HG02943 (cell line): ENCODE measurements around the gene SLC8A3.

Source experiments
- ATAC-seq: cut with Tn5 transposase; IDR thresholded peaks from one replicate; pipeline ENCODE4 v1.9.1; 2021; ENCODE audit warnings: mild to moderate bottlenecking, low read depth, moderate library complexity; ENCODE audit not compliant: unreplicated experiment

Gene SLC8A3

DNA sequence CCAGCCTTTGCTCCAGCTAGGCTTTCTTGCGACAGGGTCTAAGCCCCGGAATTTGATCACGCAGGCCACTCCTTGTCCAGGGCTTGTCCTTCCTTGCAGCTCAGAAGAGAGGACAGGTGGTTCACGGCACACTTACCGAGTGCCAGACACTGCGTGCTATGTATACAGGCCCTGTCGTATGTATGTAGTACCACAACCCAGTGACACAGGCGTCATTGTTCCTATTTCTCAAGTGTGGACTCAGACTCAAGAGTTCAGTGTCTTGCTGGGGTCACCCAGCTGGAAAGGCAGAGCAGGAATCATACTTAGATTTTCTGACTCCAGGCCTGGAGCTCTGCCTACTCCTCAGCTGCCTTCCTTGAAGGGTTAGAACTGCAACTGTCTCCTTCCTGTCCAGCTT lies 155.6 kb downstream of the SLC8A3 start:
- no peak for ATAC-seq

DNA sequence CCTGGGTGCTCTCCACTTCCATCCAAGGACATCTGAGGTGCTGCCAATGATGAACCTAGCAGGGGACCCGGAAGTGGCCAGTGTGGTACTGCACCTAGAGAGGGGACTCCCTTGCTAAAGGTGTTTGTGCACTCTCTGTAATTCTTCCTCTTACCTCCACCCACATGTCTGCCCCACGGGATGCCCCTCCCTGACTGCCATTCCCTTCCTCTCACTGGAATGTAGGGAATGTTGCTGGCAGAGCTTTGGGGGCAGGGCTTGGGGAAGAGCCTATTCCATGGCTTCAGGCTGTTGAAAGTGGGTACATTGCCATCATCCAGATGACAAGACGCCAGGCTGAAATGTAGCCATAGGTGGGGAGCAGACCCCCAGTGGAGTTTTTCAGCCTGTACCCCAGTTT lies 156.3 kb downstream of the SLC8A3 start:
- ATAC-seq = no peak

DNA sequence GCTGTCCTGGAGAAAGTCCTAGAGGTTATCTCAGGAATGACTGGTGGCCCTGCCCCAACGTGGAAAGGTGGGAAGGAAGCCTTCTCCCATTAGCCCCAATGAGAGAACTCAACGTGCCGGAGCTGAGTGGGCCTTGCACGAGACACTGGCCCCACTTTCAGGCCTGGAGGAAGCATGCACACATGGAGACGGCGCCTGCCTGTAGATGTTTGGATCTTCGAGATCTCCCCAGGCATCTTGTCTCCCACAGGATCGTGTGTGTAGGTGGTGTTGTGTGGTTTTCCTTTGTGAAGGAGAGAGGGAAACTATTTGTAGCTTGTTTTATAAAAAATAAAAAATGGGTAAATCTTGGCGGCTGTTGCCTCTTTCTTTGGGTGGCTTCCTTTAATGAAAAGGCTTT lies 156.7 kb downstream of the SLC8A3 start:
- no peak for ATAC-seq

DNA sequence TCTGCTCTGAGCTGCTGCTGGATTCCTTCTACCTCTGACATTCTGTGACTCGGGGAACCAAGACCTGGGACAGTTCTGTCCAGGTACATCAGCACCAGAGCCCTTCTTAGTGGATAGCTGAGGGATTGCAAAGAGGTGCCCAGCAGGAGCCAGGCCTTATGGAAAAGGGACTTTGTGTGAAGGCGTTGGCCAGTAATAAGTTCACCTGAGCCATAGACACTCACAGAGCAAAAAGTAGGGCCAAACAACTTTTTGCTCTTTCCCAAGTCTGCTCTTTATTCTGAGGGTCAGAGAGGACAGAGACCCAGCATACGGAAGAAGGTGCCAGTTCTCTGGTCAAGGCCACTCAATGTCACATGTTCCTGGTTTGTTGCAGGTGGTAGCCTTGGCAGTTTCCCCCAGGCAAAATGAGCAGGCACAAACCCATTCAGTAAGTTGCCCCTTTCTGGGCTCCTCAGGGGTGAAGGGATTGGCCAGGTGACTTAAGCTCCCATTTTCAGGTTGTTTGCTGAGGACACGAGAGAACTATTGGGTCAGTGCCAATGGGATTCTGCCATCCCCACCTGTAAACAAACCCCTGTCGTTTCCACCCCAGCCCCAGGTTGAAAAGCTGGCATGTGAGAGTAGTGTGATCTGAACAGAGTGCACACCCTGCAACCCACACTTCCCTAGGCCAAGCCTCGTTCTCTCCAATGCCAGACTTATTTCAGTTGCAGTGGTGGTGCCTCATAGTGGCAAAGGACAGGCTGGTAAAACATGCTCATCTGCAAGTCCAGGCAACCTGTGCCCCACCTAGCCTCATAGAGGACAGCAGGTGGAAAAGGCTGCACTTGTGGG lies 159.2 kb downstream of the SLC8A3 start:
- no peak for ATAC-seq

DNA sequence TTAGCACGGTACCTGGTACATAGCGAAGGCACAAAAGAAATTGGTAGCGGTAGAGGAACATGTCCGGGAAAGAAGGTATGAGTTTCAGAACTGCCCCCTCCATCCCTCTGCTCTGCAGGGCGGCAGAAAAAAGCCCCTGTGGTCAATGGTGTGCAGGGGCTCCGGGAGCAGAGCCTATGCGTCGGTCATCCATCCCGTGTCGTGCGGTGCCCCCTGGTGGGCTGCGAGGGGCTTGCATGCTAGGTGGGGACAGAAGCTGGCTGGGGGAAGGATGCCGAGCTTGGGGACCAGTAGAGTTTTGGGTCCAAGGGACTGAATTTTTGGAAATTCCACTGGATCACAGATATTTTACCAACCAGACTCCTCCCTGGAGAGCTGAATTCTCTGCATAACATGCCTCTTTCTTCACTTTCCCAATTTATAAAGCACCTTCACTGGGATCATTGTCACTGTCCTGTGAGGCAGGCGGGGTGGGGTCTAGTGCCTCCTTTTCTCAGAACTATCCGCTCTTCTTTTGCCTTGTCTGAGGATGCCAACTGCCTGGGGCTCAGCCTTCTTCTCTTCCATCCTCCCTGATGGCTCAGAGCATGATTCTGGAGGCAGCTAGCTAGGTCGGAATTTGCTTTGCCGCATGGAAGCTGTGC lies 160.8 kb downstream of the SLC8A3 start:
- no peak for ATAC-seq

DNA sequence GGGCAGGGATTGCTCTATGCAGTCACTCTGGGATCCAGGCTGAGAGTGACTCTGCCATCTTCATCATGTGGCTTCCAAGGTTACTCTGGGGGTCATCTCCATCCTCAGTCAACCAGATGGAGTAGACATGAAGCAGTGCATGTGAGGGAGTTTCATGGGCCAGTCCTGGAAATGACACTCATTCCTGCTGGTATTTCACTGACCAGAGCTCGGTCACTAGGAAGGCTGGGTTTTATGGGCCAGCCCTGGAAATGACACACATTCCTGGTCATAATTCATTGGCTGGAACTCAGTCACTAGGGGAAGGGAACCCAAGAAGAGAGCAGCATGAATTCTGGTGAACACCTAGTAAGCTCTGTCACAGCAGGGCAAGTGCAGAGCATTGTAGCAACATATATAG lies 164.9 kb downstream of the SLC8A3 start:
- no peak for ATAC-seq

DNA sequence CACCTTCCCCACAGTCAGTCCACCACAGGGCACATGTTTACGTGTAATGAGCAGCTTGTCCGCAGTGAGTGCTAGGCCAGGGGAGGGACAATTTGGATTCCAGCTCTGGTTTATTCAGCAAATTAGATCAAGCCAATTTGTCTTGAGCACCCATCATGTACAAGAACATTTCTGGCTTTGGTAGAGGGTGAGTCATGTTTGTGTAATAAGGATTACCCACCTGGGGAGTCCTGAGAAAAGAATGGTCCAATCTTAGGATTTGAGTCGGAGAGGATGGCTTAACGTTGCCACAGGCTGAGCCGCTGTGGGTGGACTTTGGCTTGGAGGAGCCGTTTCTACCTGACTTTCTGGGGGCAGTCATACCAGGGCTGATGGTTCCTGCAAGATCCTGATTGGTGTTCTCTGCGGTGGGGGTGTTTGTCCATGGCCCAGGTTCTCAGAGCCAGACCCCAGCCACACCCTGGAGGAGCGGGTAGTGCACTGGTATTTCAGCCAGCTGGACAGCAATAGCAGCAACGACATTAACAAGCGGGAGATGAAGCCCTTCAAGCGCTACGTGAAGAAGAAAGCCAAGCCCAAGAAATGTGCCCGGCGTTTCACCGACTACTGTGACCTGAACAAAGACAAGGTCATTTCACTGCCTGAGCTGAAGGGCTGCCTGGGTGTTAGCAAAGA lies 165.8 kb downstream of the SLC8A3 start:
- no peak for ATAC-seq

DNA sequence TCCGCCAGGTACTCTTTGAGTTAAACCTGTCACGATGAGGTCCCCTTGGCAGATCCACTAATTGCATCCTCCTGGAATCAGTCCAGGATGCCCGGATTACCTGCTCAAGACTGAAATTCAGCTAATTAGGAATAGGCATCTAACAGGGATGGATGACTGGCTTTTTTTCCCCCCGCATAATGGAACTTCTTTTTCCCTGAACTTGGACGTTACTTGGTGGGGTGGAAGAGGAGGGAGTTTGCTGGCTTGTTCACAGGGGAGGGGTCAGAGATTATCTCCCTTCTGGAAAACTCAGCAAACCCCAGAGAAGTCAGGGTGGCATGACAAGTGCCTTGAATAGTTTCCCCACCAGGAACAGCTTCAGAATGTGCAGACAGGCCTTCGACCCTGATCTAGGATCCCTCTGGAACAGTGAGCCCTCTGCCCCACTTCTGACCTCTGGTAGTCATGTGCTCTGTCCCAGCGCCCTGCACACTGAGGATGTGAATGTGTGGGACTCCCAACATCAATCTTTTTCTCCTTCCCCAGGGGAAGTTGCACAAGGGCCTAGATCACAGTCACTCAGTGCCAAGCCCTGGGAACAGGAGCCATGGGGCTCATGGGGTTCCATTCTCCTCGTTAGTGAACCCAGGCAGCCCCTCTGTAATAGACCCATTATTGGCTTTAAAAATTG lies 167.1 kb downstream of the SLC8A3 start:
- no peak for ATAC-seq

DNA sequence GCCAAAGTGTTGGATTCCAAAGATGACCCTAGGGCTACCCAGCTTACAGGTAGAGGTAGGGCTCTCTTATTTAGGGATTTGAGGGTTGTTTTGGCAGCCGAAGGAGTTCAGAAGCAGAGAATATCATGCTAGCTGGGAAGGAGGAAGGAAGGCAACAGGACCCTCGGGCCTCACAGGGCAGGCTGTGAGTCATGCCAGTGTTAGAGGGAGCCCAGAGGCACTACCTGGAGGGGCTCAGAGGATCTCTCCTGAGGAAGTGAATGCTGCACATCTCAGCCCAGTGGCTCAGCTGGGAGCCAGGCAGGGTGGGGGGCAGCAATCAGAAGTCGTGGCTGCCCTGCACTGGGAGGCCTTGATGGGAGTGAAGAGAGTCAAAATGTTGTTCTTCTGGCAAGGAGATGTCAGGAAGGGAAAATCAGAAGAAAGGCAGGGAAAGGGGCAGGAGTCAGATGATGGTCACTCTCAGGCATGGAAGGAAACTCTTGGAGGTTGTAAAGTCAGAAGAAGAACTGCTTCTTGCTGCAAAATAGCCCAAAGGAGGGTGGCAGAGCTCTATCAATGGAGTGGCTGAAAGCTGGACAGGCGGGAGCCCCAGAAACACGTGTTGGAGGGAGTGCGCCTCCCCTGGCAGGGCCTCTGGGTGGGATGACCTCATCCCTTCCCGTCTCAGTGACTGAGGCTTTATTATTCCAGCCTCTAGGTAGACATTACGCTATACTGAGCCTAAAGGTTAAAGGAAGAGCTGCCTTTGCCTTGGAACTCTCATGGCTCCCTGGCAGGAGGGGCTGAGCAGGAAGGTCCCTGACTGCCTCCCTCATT lies 168.2 kb downstream of the SLC8A3 start:
- ATAC-seq = no peak

DNA sequence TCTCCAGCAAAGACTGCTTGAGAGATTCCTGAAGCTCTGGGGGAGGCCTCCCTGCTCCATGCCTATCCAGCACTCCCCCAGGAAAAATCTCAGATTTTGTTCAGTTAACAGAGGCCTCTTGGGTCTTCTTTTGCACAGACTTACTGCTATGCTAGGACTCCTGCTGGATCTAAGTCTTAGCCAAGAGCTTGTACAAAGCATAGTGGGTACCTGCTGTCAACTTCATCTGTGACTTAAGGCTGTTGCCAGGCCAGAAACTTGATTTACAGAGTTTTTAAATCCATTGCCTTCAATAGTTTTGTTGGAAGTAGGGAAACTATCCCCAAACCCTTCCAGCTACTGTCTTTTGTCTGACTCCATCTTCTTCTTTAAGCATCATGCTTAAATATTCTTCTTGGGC lies 169.1 kb downstream of the SLC8A3 start:
- no peak for ATAC-seq

DNA sequence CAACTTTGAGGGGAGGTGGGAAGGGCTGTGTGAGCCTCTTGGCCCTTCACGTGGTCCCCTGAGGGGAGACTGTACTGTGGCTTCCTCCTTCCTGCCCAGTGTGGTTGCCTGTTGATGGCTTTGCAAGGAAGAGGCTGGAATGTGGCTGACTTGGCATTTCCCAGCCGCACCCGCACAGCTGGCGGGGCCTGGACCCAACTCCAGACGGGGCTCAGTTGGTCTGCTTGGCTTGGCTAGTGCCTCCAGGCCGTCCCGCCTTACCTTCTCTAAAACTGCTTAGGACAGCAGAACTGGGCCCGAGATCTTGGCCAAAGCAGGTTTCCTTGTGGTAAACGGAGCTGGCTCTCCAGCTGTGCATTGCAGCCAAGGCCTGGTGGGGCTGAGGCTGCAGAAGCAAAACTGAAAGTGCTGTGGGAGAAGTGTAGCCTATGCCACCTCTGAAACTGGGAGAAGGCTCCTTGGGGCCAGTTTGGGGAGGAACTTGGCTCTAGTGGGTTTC lies 170.0 kb downstream of the SLC8A3 start:
- no peak for ATAC-seq

DNA sequence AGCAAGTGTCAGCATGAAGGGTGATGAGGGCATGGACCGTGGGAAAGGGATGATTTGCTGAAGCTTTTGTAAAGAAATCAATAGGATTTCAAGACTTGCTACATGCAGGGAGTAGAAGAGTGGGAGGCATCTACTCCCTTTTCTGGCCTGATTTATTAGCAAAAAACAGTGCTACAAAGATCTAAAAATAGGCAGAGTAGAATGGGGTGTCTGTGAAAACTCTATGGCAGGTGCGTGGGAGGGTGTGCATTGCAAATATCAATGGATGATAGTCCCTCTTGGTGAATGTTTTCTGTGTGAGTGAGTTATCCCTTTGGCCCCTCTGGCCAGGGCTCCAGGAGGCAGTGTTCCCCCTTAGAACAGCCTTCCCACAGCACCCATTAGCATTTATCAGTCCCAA lies 170.5 kb downstream of the SLC8A3 start:
- ATAC-seq = no peak

DNA sequence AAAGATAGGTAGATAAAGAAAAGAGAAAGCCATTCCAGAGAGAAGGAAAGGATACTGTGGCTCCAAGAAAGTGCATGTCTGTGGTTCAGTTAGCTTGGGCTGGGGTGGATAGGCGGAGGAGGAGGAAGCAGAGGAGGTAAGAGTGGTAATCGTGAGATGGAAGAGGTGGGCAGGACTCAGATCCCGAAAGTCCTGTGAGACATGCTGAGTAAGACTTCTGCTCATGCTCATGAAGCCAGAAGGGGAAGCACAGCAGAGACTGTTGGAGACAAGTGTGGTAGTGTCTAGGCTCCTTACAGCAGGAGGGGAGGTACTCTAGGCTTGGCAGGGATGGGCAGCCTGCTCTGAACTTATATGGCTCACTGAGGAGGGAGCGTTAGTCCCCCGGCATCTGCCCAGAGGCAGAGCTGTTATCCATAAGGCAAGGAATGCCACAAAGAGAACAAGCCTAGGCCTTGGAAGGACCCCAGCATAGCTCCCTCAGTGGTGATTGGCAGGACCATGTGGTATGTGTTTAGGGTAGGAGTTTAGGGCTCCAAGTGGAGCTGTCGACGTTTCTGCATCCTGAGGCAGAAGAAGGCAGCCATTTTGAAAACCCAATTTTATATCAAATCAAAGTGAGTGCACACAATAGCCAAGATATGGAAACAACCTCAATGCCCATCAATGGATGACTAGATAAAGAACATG lies 174.2 kb downstream of the SLC8A3 start:
- ATAC-seq = no peak

DNA sequence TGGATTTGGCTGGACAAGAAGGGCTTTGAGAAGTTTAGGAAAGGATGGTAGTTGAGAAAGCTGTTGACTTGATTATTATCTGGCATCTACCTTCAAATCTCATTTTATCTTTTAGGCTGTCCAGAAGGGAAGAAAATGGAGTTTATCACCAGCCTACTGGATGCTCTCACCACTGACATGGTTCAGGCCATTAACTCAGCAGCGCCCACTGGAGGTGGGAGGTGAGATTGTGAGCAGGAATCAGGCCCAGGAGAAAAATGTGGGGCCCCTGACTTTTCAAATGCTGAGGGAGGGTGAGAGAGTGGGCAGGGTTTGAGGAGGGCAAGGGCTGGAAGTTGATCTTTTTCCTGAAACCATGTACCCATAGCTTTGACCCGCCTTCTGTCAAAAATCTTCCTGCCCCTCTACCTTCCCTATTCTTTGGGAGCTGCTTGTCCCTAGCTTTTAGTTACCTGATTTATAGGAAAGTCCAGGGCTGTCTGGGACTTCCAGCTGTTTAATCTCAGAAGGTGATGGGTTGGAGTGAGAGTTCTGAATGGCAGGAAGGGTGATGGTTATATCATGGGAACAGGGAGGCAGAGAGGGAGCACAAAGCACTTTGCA lies 175.4 kb downstream of the SLC8A3 start:
- ATAC-seq = no peak

DNA sequence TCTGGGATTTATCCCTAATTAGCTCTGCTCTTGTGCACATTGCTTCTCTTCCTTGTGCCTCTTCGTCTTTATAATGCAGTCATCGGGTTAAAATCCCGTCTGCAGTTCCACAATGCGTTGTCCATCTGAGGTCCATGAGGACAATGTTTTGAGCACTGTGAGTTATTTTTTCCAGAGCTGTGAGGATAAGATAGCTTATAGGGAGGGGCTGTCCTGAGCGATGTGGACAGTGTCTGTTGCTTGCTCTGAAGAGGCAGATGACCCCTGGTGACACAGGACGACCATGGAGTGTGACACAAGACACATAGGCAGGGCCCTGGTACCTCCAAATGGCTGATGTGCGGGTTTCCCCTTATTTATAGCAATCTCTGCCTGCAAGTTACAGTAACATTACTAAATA lies 177.0 kb downstream of the SLC8A3 start:
- no peak for ATAC-seq

DNA sequence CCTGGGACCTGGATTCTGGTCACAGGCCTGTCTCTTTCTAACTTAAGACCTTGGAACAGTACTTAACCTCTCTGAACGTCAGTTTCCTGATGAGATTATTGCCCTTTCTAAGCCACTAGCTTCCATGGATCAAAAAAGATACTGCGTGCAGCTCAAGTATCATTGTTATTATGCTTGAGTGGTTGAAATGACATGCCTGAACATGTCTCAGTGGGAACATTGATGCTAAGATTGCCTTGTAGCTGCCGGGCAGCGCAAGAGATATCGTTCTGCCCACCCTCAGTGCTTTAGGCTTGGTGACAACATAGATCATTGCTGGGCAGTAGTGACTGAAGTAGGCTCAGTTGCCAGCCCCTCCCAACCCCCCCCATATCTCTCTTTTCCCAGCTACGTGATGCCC lies 177.7 kb downstream of the SLC8A3 start:
- ATAC-seq = no peak

DNA sequence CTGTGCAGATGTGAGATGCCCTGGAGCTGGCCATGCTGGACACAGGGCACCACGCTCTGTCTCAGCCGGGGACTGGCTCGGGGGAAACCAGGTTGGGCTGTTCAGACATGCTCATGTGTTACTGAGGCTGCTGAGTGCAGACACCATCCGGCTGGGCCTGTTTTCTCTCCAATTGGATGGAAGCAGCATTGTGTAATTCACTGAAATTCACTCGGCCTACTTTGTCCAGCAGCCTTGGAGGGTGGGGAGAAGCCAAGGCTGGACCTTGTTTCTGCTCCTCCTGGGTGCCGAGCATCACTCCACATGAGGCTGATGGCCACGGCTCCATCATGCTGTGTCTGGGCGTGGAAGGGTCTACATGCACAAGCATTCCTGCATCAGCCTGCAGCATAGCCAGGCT lies 178.8 kb downstream of the SLC8A3 start:
- ATAC-seq = no peak

DNA sequence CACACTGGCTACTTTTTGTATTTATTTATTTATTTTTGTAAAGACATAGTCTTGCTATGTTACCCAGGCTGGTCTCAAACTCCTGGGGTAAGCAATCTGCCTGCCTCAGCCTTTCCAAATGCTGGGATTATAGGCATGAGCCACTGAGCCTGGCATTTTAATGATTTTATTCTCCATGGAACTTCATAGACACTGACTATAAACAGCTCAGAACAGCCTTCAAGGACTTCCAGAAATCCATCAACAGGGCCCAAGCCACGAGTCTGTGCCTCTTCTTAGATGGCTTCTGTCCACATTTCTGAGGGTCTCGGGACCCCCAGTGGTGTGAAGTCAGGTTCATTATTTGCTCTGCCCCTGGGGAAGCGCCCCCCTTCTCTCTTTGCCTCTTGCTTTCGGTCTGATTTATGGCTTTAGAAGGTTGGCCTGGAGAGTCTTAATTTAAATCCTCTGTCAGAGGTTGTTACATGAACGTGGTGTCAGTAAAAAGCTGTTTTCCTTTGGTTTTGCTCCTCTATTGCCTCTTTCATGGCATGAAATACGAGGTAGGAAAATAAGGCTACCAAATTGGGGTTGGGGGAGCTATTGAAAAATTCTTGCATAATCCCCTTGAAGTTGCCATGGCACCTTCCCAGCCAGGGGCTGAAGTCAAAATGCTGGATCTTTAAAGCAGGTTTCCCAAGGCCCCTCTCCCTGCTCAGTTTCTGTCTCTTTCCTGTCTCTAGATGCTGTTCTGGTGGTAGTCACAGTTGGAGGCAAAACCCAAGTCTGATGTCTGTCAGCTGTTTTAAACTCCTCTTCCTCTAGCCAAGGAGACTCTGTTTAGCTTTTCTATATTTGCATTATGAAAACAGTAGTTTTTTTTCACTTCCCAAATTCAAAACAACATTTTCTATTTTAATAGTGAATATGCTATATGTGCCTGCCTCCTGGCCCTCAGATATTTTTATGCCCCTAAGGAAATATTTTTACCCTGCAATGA lies 180.2 kb downstream of the SLC8A3 start:
- no peak for ATAC-seq
